Uterus (tissue), 4 donors: Measurements from ENCODE around the gene SERPINA1. TPM values are rescaled to one million over a fixed set of nuclear protein-coding genes. Genes with fewer than 3 reads are reported as not detected.

ENCODE experiments used
- DNase-seq, 2 donors: peaks; one replicate each; pipeline ENCODE4 v3.0.0-alpha.2; 2019 to 2020
- H3K27ac ChIP-seq, 2 donors: fragments of 200-600 bp; sonication (generic); 1 replicate in 1 of 2; 2 replicates in 1 of 2; pipeline ENCODE4 v1.5.1; 2016 to 2018
- H3K27me3 ChIP-seq, 2 donors: fragments of 200-600 bp; sonication (generic); one replicate each; pipeline ENCODE4 v1.5.1; 2018 to 2019; ENCODE audit warnings: control low read depth in 1 of 2
- H3K36me3 ChIP-seq, 2 donors: fragments of 200-600 bp; sonication (generic); one replicate each; pipeline ENCODE4 v1.5.1; 2019; ENCODE audit warnings: control low read depth in 1 of 2
- H3K4me1 ChIP-seq, 2 donors: fragments of 200-600 bp; sonication (generic); one replicate each; pipeline ENCODE4 v1.5.1; 2018 to 2019; ENCODE audit warnings: control low read depth in 1 of 2
- H3K4me3 ChIP-seq, 2 donors: fragments of 200-600 bp; sonication (generic); 1 replicate in 1 of 2; 2 replicates in 1 of 2; pipeline ENCODE4 v1.5.1; 2018 to 2019; ENCODE audit warnings: mild to moderate bottlenecking in 1 of 2
- H3K9me3 ChIP-seq, 2 donors: fragments of 200-600 bp; sonication (generic); one replicate each; pipeline ENCODE4 v1.5.1; 2019; ENCODE audit warnings: control low read depth in 1 of 2
- CTCF ChIP-seq, 4 experiments: fragments of 200-600 bp in 2 of 4; fragments of 450-650 bp in 2 of 4; sonication (generic) in 2 of 4; IDR thresholded peaks; one replicate each; pipeline ENCODE4 v1.5.1; 2016 to 2019; ENCODE audit warnings: antibody characterized with exemption in 4 of 4, mild to moderate bottlenecking in 2 of 4, moderate library complexity in 1 of 4
- POLR2A ChIP-seq, 2 donors: fragments of 450-650 bp; IDR thresholded peaks; one replicate each; pipeline ENCODE4 v1.6.1; 2016; ENCODE audit warnings: antibody characterized with exemption in 2 of 2, mild to moderate bottlenecking in 1 of 2, moderate library complexity in 1 of 2
- intact Hi-C: fragments of 100-400 bp; cut with DNase I; formaldehyde crosslinking; loops from one replicate; pipeline ENCODE4 v1.15.1; 2023; ENCODE audit warnings: low total_unique reads
- total RNA-seq, 4 donors: library from RNA; depleted of rRNA in 3 of 4; stranded (reverse); fragments of >200 nt in 3 of 4; gene quantifications; one replicate each; pipeline versions ENCODE4 v1.1.0 to v1.2.4, GENCODE V29; 2014 to 2023
- donor health status: DM: yes; HTN: yes; CAD: no.

The SERPINA1 gene
- total RNA-seq: 1 to 10 TPM in 2 of 4 donors, under 1 TPM in 1, not detected in 1; 0.88 to 6.6 (median 4.9) TPM

GRCh38 chr14:94388384-94389103 is at the start of gene SERPINA1:
SERPINA1 (minus strand) TSS chr14:94388602; CDS start chr14:94383237, 5,365 bp downstream.
- TF ChIP-seq POLR2A (IDR thresholded peaks at IDR 0.05) (no peak), CTCF (IDR thresholded peaks at IDR 0.05) (no peak)
- intact Hi-C loops: no loop called here
- no peak within 1 kb of the TSS for H3K27ac ChIP-seq

GRCh38 chr14:94428610-94429009 is 40.2 kb upstream of the SERPINA1 start:
- no peak overlapping the region for H3K27ac ChIP-seq
- TF ChIP-seq POLR2A (IDR thresholded peaks at IDR 0.05) (no peak), CTCF (IDR thresholded peaks at IDR 0.05) (no peak)
- H3K9me3 ChIP-seq: no peaks in the 10 kb centered on the region
- H3K36me3 ChIP-seq: no peaks in the 10 kb centered on the region
- no peaks in the 10 kb centered on the region for H3K27me3 ChIP-seq
- no peak overlapping the region for H3K4me3 ChIP-seq
- DNase-seq: no peak
- intact Hi-C loops: no loop called here
- no peaks in the 10 kb centered on the region for H3K4me1 ChIP-seq

More at GRCh38 chr14:94388384-94389103, at the start of gene SERPINA1:
- Histone ChIP-seq H3K27me3 (no peaks in the 10 kb centered on the region), H3K9me3 (no peaks in the 10 kb centered on the region), H3K36me3 (no peaks in the 10 kb centered on the region), H3K4me3 (no peak within 1 kb of the TSS), H3K4me1 (no peaks in the 10 kb centered on the region)
- DNase-seq: no peak

GRCh38 chr14:94427016-94427613 is 38.7 kb upstream of the SERPINA1 start:
- no peaks in the 10 kb centered on the region for H3K27me3 ChIP-seq
- intact Hi-C loops: no loop called here
- TF ChIP-seq CTCF (IDR thresholded peaks at IDR 0.05) (no peak), POLR2A (IDR thresholded peaks at IDR 0.05) (no peak)

GRCh38 chr14:94426526-94426925 is 38.1 kb upstream of the SERPINA1 start:
- Histone ChIP-seq H3K4me1 (no peaks in the 10 kb centered on the region), H3K27ac (no peak overlapping the region), H3K9me3 (no peaks in the 10 kb centered on the region), H3K36me3 (no peaks in the 10 kb centered on the region), H3K27me3 (no peaks in the 10 kb centered on the region), H3K4me3 (no peak overlapping the region)
- no peak for DNase-seq
- intact Hi-C loops: no loop called here
- TF ChIP-seq POLR2A (IDR thresholded peaks at IDR 0.05) (no peak), CTCF (IDR thresholded peaks at IDR 0.05) (no peak)

More at GRCh38 chr14:94427016-94427613, 38.7 kb upstream of the SERPINA1 start:
- Histone ChIP-seq H3K36me3 (no peaks in the 10 kb centered on the region), H3K27ac (no peak overlapping the region), H3K4me1 (no peaks in the 10 kb centered on the region), H3K9me3 (no peaks in the 10 kb centered on the region), H3K4me3 (no peak overlapping the region)
- DNase-seq: no peak

- H3K27ac ChIP-seq: no peak overlapping the region
- TF ChIP-seq POLR2A (IDR thresholded peaks at IDR 0.05): no peak
- TF ChIP-seq CTCF (IDR thresholded peaks at IDR 0.05): no peak
- no peak overlapping the region for H3K4me3 ChIP-seq
- no peaks in the 10 kb centered on the region for H3K27me3 ChIP-seq
- no peak for DNase-seq
- H3K4me1 ChIP-seq: no peaks in the 10 kb centered on the region
- no peaks in the 10 kb centered on the region for H3K36me3 ChIP-seq
- intact Hi-C loops: no loop called here
- no peaks in the 10 kb centered on the region for H3K9me3 ChIP-seq
These were observed 36.0 kb upstream of the SERPINA1 start for GRCh38 chr14:94424371-94424770.
